ENCODE measurements around the gene STX7.

The STX7 gene

DNA sequence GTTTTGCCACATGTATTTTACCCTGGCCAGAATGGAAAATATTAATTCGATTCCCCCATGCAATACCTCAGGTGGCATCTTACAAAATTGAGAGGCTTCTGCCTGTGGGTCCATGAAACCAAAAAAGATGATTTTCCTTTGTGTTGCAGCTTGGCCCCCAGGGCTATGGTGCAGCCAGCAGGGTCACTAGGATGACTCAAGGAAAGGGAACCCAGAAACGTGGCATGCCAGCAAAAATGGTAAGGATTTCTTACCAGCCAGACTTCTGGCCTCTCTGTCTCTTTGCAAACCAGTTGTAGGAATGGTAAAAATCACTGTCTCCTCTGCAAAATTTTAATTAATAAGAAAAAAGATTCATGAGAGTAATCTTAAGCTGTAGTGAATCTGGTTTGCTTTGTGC lies 13.5 kb upstream of the STX7 start:
- DNase-seq (no peak), ATAC-seq (ENCODE audit: insufficient read depth, low read depth) (no peak)
- Histone ChIP-seq H3K9me3 (ENCODE audit: insufficient read depth, low read length, severe bottlenecking) (no peaks in the 10 kb centered on the region), H3K79me2 (ENCODE audit: insufficient read depth, low read length) (no peaks in the 10 kb centered on the region), H3K4me1 (ENCODE audit: insufficient read depth, low read length) (no peaks in the 10 kb centered on the region), H3K9ac (ENCODE audit: low read depth, low read length) (no peak overlapping the region), H3K27me3 (ENCODE audit: insufficient read depth, low read length, poor library complexity) (peaks cover 3% of the 10 kb centered on the region), H4K20me1 (ENCODE audit: insufficient read depth, low read length) (no peaks in the 10 kb centered on the region), H3K4me3 (ENCODE audit: low read depth in 1 of 2, low read length in 2 of 2) (no peak overlapping the region), H3K27ac (ENCODE audit: low read length) (no peak overlapping the region), H3K4me2 (ENCODE audit: insufficient read depth, low read length) (no peak overlapping the region), H2AFZ (ENCODE audit: low read depth, low read length) (no peak overlapping the region), H3K36me3 (ENCODE audit: insufficient read depth, low read length) (no peaks in the 10 kb centered on the region)
- TF ChIP-seq EZH2 (IDR thresholded peaks at IDR 0.05; ENCODE audit: borderline replicate concordance, low read depth, low read length, severe bottlenecking), result no peak
- TF ChIP-seq, protein P1, sequence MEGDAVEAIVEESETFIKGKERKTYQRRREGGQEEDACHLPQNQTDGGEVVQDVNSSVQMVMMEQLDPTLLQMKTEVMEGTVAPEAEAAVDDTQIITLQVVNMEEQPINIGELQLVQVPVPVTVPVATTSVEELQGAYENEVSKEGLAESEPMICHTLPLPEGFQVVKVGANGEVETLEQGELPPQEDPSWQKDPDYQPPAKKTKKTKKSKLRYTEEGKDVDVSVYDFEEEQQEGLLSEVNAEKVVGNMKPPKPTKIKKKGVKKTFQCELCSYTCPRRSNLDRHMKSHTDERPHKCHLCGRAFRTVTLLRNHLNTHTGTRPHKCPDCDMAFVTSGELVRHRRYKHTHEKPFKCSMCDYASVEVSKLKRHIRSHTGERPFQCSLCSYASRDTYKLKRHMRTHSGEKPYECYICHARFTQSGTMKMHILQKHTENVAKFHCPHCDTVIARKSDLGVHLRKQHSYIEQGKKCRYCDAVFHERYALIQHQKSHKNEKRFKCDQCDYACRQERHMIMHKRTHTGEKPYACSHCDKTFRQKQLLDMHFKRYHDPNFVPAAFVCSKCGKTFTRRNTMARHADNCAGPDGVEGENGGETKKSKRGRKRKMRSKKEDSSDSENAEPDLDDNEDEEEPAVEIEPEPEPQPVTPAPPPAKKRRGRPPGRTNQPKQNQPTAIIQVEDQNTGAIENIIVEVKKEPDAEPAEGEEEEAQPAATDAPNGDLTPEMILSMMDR (IDR thresholded peaks at IDR 0.05; ENCODE audit: borderline replicate concordance, extremely low read depth, low read length, poor library complexity, severe bottlenecking), result no peak

DNA sequence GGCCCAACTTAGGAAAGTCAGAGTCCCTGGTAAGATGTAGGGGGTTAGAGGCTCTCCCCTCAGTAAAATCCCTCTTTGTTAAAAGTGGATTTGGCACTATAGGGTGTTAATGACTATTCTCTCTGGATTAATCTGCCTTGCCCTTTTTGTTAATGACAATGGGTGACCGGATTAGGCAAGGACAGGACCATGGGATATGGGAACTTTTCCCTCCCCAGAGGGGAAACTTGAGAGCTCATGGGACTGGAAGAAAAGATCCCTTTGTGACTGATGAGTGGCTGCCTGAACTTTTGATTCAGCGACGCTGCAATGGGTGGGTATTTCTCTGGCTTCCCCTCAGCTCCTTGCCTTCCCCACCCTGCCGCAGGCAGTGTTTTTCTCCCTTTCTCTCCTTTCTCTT lies 12.9 kb upstream of the STX7 start:
- DNase-seq (no peak), ATAC-seq (ENCODE audit: insufficient read depth, low read depth) (no peak)
- H4K20me1 ChIP-seq (ENCODE audit: insufficient read depth, low read length), result no peaks in the 10 kb centered on the region
- H3K9me3 ChIP-seq (ENCODE audit: insufficient read depth, low read length, severe bottlenecking), result no peaks in the 10 kb centered on the region
- H3K79me2 ChIP-seq (ENCODE audit: insufficient read depth, low read length), result no peaks in the 10 kb centered on the region
- H3K27ac ChIP-seq (ENCODE audit: low read length), result no peak overlapping the region
- no peaks in the 10 kb centered on the region for H3K4me1 ChIP-seq (ENCODE audit: insufficient read depth, low read length)
- no peak overlapping the region for H3K4me2 ChIP-seq (ENCODE audit: insufficient read depth, low read length)
- H3K27me3 ChIP-seq (ENCODE audit: insufficient read depth, low read length, poor library complexity), result peaks cover 3% of the 10 kb centered on the region
- H2AFZ ChIP-seq (ENCODE audit: low read depth, low read length), result no peak overlapping the region
- H3K4me3 ChIP-seq (ENCODE audit: low read depth in 1 of 2, low read length in 2 of 2), result no peak overlapping the region
- no peak for TF ChIP-seq EZH2 (IDR thresholded peaks at IDR 0.05; ENCODE audit: borderline replicate concordance, low read depth, low read length, severe bottlenecking)
- TF ChIP-seq, protein P1 (IDR thresholded peaks at IDR 0.05; ENCODE audit: borderline replicate concordance, extremely low read depth, low read length, poor library complexity, severe bottlenecking), result no peak
- no peak overlapping the region for H3K9ac ChIP-seq (ENCODE audit: low read depth, low read length)
- no peaks in the 10 kb centered on the region for H3K36me3 ChIP-seq (ENCODE audit: insufficient read depth, low read length)

DNA sequence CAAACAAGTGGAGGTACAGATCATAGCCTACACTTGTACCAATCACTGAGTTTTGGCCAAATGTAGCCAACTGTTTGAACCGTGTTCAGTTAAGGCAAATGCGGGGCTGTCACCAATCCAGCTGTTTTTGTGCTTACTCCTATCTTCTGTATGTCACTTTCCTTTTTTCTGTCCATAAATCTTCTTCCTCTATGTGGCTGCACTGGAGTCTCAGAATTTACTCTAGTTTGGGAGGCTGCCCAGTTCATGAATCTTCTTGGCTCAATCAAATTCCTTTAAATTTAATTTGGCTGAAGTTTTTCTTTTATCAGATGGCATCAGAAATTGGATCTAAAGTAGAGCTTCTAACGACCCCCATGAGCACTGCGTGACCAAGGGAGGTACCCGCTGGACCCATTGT lies 11.7 kb upstream of the STX7 start:
- H3K4me3 ChIP-seq (ENCODE audit: low read depth in 1 of 2, low read length in 2 of 2), result no peak overlapping the region
- no peak overlapping the region for H2AFZ ChIP-seq (ENCODE audit: low read depth, low read length)
- DNase-seq (no peak), ATAC-seq (ENCODE audit: insufficient read depth, low read depth) (no peak)
- H3K27ac ChIP-seq (ENCODE audit: low read length), result no peak overlapping the region
- TF ChIP-seq, protein P1 (IDR thresholded peaks at IDR 0.05; ENCODE audit: borderline replicate concordance, extremely low read depth, low read length, poor library complexity, severe bottlenecking), result no peak
- no peaks in the 10 kb centered on the region for H3K9me3 ChIP-seq (ENCODE audit: insufficient read depth, low read length, severe bottlenecking)
- H3K79me2 ChIP-seq (ENCODE audit: insufficient read depth, low read length), result no peaks in the 10 kb centered on the region
- no peaks in the 10 kb centered on the region for H4K20me1 ChIP-seq (ENCODE audit: insufficient read depth, low read length)
- no peak overlapping the region for H3K9ac ChIP-seq (ENCODE audit: low read depth, low read length)
- H3K27me3 ChIP-seq (ENCODE audit: insufficient read depth, low read length, poor library complexity), result peaks cover 3% of the 10 kb centered on the region
- H3K4me1 ChIP-seq (ENCODE audit: insufficient read depth, low read length), result no peaks in the 10 kb centered on the region
- H3K4me2 ChIP-seq (ENCODE audit: insufficient read depth, low read length), result no peak overlapping the region
- H3K36me3 ChIP-seq (ENCODE audit: insufficient read depth, low read length), result no peaks in the 10 kb centered on the region

DNA sequence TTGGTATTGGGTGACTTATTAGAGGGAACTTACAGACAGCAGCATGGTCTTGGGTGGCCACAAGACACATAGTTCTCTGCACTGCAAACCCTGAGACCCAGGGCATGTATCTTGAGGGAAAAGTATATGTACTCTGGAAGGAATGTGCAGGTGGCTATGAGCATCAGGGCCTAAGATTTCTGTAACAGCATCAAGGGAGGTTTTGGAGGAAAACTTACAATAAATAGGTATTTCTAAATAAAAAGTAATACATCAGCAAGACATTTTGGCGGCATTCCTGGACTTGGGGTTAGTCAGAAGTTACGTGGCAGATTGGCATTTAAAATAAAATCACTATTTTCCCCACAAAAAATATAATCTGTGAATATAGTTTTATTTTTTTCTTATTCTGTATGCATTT lies 8.0 kb upstream of the STX7 start:
- H3K79me2 ChIP-seq (ENCODE audit: insufficient read depth, low read length), result no peaks in the 10 kb centered on the region
- no peak overlapping the region for H3K4me2 ChIP-seq (ENCODE audit: insufficient read depth, low read length)
- peaks cover 14% of the 10 kb centered on the region for H3K27me3 ChIP-seq (ENCODE audit: insufficient read depth, low read length, poor library complexity)
- ATAC-seq (ENCODE audit: insufficient read depth, low read depth) (no peak), DNase-seq (no peak)
- H3K9ac ChIP-seq (ENCODE audit: low read depth, low read length), result no peak overlapping the region
- H2AFZ ChIP-seq (ENCODE audit: low read depth, low read length), result no peak overlapping the region
- H3K9me3 ChIP-seq (ENCODE audit: insufficient read depth, low read length, severe bottlenecking), result no peaks in the 10 kb centered on the region
- no peaks in the 10 kb centered on the region for H3K4me1 ChIP-seq (ENCODE audit: insufficient read depth, low read length)
- no peak overlapping the region for H3K4me3 ChIP-seq (ENCODE audit: low read depth in 1 of 2, low read length in 2 of 2)
- TF ChIP-seq, protein P1 (IDR thresholded peaks at IDR 0.05; ENCODE audit: borderline replicate concordance, extremely low read depth, low read length, poor library complexity, severe bottlenecking), result no peak
- no peak for TF ChIP-seq EZH2 (IDR thresholded peaks at IDR 0.05; ENCODE audit: borderline replicate concordance, low read depth, low read length, severe bottlenecking)
- no peak overlapping the region for H3K27ac ChIP-seq (ENCODE audit: low read length)
- H3K36me3 ChIP-seq (ENCODE audit: insufficient read depth, low read length), result no peaks in the 10 kb centered on the region
- no peaks in the 10 kb centered on the region for H4K20me1 ChIP-seq (ENCODE audit: insufficient read depth, low read length)
